ENCODE measurements around the gene TPPP3.
A peak's percentile ranks its signal among the peaks of the same experiment; 100 is the strongest.
"Not testable (repeated sequence)": the region's sequence is repeated elsewhere in the genome, so short reads cannot be mapped to it uniquely, and the experiment has no call there.

TPPP3 gene

GRCh38 chr16:67426022-67426421 is 32.7 kb upstream of the TPPP3 start:
- DNase-seq (ENCODE audit: low read depth): no peak

- DNase-seq (ENCODE audit: low read depth): no peak
Measured at GRCh38 chr16:67425580-67425979, 32.3 kb upstream of the TPPP3 start.

DNA sequence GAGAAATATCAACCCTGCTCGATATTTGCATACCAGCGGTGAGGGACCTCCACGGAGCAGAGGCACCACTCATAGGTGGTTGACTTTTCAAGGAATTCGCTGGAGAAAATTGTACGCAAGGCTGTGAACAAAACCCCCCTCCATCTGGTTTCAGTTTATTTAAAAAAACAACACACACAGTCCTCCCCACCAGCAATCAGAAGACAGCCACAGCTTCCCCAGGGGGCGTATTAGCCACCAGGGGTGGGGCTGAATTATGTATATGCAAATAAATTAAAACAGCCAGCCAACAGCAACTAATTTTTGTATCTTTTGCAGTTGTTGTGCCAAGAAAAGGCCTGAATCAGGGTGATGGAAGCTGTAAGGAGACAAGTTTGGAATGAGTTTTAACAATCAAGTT is 31.8 kb upstream of the TPPP3 start:
- DNase-seq (ENCODE audit: low read depth): no peak

DNA sequence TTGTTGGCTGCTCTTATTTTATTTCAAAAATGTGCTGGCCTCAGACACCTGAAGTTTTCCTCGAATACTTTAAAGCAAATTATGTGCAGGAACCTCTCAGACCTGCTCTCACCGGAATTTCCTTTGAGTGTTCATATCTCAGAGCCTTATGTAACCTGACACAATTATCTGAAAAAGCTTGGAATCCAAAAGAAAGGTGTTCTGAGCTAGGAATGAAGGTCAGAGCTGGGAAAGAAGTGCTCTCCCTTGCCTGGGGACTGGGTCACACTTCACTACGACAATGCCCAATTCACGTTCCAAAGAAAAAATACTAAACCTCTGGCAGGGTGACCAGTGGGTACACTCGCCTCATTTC is 30.9 kb upstream of the TPPP3 start:
- DNase-seq (ENCODE audit: low read depth): no peak

DNA sequence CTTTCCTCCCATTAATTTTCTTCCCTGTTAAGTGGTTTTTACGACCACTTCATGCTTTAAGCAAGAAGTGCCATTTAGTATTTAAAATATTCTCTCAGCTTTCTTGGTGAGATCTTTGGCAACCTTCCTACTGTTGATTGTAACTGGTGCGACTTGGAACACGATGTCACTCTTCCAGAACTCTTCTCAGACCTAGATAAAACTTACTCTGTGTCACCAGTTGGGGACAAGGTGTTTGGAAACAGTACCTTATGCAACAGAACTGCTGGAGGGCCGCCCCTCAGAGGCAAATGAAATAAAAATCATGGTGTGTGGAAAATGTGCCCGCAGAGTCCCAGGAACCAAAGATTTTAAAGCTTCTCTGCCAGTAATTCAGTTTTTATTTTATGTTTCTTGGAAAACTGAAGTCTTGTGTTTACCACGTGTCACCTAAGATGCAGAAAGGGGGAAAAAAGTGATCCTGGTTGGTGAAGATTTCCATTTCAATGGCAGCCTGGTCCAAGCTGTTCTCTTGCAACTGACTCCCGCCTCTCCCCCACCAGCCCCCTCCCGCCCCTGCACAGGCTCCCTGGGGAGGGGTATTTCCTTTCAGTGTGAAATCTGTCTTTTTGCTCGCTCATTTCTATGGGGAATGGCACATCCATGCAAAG is 30.4 kb upstream of the TPPP3 start:
- no peak for DNase-seq (ENCODE audit: low read depth)

GRCh38 chr16:67423015-67423414 is 29.7 kb upstream of the TPPP3 start:
- DNase-seq (ENCODE audit: low read depth): no peak

- no peak for DNase-seq (ENCODE audit: low read depth)
Measured at GRCh38 chr16:67421030-67421429, 27.7 kb upstream of the TPPP3 start.

- no peak for DNase-seq (ENCODE audit: low read depth)
Measured at GRCh38 chr16:67419931-67420330, 26.6 kb upstream of the TPPP3 start.

DNA sequence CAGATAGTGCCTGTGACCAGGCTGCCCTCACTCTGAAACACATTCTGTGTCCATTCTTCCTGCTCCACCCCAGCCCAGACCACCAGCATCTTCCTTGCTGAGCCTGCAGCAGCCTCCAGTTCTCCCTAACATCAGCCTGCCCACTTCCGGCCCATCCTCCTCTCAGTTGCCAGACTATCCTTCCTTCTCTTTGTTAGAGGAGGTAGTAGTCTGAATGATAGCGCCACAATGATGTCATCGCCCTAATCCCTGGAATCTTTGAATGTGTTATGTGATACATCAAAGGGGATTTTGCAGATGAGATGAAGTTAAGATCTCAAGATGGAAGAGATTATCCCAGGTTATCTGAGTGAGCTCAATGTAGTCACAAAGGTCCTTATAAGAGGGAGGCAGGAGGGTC is 26.2 kb upstream of the TPPP3 start:
- DNase-seq (ENCODE audit: low read depth): no peak

DNA sequence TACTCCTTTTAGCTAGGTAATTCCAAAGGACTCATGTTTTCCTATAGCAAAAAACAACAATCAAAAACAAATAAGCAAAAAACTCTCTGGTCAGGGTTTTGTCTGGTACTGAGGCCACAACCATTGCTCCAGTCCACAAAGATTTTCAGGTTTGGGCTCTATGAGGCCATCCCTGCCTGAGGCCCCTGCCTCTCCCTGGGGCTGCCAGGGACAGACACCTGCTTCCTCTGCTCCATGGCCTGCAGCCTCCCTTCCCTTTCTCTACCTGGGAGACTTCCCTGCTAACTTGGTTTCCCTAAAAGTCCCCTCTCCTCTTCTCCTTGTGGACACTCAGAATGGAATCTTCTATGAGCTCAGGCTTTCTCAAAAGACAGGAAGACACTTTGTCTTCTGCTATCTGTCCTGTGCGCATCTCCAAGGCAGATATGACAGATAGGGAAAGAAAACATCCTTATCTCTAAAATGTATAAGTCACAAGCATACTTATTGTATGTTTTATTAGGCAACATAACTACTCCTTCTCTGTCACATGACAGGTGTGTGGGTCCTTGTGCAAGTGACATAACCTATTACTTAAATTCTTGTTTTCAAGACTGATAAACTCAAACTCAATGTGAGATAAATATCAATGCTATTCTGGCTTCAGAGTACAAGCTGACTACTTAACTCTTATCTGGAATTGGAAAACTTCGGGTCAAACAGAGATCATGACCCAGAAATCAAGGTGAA is 24.2 kb upstream of the TPPP3 start:
- DNase-seq (ENCODE audit: low read depth): no peak

DNA sequence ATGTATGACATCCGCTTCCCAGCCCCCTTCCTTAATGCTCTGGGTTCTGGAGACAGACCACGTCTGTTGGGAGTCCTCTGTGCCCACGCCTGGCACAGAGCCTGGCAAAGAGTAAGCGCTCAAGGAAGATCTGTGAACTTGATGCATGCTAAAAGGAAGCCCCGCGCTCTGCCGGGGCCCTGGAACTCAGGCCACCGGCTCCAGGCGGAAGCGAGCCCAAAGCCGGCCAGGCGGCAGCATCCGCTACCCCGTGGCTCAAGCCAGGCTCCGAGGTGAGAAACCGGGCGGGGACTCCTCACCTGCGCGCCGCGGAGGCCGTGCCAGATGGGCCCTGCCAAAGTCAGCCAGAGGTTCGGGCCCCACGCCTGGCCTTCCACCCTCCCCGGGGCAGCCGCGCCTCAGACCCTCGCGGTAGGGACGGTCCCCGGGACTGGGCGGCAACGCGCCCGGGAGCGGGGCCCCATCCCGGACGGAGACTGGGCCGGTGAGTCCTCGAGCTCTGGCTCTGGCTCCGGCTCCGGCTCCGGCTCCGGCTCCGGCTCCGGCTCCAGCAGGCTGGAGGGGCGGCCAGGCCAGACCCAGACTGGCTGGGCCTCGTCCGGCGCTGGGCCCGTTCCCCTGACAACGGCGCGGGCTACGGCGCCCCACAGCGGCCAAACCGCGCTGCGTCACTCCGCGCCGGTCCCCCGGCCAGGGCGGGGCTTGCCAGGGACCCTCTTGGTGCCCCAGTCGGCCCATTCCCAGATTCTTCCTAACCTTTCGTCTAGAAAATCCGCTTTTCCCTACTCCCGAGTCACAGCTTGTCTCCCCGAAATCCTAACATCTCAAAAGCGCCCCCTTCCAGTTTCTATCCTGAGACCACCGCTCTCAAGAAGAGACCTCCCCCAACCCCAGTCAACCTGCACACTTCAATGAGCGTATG is 22.8 kb upstream of the TPPP3 start, which contains the start of gene ZDHHC1:
Gene ZDHHC1 (minus strand): TSS at position 606 of the 922 bp plus-strand sequence. CDS start 8,702 bp downstream, outside the sequence.
- peak; percentile 24 for DNase-seq (ENCODE audit: low read depth)

- not testable (repeated sequence) for DNase-seq (ENCODE audit: low read depth)
Measured at GRCh38 chr16:67415421-67415820, 22.1 kb upstream of the TPPP3 start.

- no peak for DNase-seq (ENCODE audit: low read depth)
Measured at GRCh38 chr16:67413978-67414911, 20.9 kb upstream of the TPPP3 start.

- no peak for DNase-seq (ENCODE audit: low read depth)
Measured at GRCh38 chr16:67412294-67412693, 19.0 kb upstream of the TPPP3 start.

DNA sequence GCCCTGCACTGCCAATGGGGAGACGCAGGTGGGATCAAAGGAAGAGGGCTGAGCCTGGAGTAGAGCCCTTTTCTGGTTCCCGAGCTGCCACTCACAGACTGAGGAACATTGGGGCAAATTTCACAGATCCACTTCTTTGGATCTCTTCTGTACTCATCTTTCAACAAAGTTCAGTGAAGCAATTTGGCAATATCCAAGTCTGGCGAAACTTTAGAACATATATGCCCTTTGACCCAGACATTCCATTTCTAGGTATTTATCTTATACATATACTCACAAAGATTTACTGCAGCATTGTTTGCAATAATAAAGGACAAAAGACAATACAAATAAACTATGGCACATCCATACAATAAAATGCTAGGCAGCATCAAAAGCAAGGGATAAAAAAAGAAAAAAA is 18.0 kb upstream of the TPPP3 start:
- no peak for DNase-seq (ENCODE audit: low read depth)

- no peak for DNase-seq (ENCODE audit: low read depth)
Measured at GRCh38 chr16:67409631-67410030, 16.3 kb upstream of the TPPP3 start.

- no peak for DNase-seq (ENCODE audit: low read depth)
Measured at GRCh38 chr16:67407788-67408452, 14.6 kb upstream of the TPPP3 start.

DNA sequence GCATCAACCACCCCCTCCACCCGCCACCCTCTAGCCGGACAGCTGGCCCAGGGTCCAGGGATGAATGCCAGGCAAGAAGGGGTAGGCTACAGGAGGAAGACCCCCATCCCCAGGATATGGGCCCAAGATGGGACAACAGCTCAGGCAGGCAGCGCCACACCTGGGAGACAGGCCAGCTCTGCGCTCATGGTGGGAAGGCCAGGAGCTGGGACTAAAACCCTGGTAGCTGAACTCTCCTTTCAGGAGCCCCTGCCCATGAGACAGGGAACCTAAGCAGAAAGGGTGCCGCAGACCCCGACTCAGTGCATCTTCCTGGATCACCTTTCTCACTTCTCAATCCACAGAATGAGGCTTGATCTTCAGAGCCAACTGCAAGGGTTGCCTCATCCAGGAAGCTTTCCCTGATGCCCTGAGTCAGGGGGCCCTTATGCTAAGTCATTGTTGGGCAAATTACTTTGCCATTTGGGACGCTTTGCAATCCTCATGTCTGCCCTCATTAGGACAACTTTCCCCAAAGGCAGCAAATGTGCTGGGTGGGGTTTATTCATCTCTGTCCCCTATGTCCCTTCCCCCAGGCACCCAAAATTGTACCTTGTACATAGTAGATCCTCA is 14.0 kb upstream of the TPPP3 start:
- DNase-seq (ENCODE audit: low read depth): no peak

DNA sequence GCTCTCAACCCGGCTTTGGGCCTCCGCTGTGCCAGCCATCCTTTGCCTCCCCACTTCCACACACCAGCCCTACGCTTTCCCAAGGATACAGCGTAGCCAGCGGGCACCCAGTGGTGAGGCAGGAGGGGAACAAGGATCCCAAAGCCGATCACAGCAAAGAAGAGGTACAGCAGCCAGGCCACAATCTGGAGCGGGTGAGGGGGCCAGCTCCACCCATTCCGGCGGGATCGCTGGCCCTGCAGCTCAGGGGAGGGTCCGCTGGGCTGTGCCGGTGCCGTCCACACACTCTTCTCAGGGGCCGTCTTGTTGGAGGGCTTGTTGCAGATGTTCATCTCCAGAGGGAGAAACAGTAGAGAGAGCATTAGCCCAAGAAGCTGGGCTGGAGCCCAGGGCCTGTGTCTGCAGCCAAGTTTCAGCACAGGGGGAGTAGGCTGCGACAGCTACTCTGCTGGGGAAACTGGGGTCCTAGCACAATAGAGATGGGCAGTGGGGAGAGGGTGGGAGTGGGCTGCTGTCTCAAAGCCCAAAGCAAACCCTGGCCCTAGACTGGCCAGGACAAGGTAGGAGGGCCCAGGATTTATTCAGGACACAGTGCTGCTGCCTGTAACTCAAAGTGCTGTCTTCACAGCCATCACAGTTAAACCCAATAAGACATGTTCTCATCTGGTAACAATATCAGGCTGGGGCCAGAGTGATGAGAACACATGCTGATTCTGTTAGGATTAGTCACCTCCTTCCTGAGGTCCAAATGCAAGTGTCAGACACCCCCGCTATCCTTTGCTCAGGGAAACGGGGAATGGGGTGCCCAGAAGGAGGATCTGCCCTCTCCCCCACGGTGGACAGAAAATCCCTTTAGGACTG is 13.0 kb upstream of the TPPP3 start:
- DNase-seq (ENCODE audit: low read depth): no peak

- DNase-seq (ENCODE audit: low read depth): no peak
Measured at GRCh38 chr16:67405336-67405735, 12.0 kb upstream of the TPPP3 start.
